Panc1 (cell line): ENCODE measurements around the gene ZBTB48.

Experiments used
- POLR2AphosphoS5 ChIP-seq: IDR thresholded peaks from 2 replicates; pipeline ENCODE4 v1.6.1; 2012; ENCODE audit warnings: mild to moderate bottlenecking, low read depth, low read length, moderate library complexity
- SIN3A ChIP-seq: IDR thresholded peaks from 2 replicates; pipeline ENCODE4 v1.6.1; 2012; ENCODE audit warnings: low read depth, mild to moderate bottlenecking, low read length, moderate library complexity, borderline replicate concordance; ENCODE audit not compliant: insufficient read depth
- TF ChIP-seq, protein P1 (sequence below): fragments of 450-650 bp; IDR thresholded peaks from 2 replicates; pipeline ENCODE4 v1.5.1; 2017; ENCODE audit warnings: mild to moderate bottlenecking
- TF ChIP-seq, protein P2 (sequence below), 2 experiments: IDR thresholded peaks; 2 replicates each; pipeline ENCODE4 v1.6.1; 2011 to 2012; ENCODE audit warnings: low read depth in 2 of 2, control low read depth in 1 of 2, low read length in 1 of 2, mild to moderate bottlenecking in 1 of 2, moderate library complexity in 1 of 2; ENCODE audit not compliant: insufficient read depth in 1 of 2

DNA sequence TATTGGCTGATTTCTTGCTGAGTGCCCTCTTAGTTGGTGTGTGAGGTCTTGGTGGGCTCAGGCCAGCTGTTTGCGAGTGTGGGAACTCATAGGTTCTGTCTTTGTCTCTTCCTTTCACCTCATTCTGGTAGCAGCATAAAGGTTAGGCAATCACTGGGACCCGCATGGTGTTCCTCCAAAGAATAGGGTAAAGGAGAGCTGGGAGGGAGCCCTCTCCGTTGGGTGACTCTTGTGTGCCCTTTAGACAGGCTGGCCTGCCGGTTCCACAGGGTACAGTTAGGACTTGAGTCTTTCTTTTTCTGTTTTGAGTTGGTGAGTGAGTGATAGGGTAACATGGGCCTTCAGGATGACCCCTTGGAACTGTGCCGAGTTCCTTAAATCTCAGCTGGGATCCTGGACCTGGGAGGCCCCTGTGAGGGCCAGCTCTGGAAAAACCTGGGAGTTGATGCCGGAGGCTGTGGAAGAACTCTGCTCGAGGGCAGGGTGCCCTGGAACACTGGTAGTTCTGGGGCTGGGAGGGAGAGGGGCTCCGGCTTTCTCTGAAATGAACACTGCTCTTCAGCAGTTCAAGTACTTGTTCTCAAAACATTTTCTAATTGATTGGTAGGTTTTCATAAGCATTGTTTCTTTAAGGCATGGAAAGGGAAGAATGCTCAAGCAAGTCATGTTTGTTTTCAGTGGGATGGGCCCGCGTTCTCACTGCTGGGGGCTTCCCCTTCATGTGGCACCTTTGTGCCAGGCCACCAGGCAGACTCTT is 42.8 kb downstream of the ZBTB48 start:
- TF ChIP-seq, protein P1, sequence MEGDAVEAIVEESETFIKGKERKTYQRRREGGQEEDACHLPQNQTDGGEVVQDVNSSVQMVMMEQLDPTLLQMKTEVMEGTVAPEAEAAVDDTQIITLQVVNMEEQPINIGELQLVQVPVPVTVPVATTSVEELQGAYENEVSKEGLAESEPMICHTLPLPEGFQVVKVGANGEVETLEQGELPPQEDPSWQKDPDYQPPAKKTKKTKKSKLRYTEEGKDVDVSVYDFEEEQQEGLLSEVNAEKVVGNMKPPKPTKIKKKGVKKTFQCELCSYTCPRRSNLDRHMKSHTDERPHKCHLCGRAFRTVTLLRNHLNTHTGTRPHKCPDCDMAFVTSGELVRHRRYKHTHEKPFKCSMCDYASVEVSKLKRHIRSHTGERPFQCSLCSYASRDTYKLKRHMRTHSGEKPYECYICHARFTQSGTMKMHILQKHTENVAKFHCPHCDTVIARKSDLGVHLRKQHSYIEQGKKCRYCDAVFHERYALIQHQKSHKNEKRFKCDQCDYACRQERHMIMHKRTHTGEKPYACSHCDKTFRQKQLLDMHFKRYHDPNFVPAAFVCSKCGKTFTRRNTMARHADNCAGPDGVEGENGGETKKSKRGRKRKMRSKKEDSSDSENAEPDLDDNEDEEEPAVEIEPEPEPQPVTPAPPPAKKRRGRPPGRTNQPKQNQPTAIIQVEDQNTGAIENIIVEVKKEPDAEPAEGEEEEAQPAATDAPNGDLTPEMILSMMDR = no peak
- TF ChIP-seq POLR2AphosphoS5 (no peak), SIN3A (no peak)
- TF ChIP-seq, protein P2, sequence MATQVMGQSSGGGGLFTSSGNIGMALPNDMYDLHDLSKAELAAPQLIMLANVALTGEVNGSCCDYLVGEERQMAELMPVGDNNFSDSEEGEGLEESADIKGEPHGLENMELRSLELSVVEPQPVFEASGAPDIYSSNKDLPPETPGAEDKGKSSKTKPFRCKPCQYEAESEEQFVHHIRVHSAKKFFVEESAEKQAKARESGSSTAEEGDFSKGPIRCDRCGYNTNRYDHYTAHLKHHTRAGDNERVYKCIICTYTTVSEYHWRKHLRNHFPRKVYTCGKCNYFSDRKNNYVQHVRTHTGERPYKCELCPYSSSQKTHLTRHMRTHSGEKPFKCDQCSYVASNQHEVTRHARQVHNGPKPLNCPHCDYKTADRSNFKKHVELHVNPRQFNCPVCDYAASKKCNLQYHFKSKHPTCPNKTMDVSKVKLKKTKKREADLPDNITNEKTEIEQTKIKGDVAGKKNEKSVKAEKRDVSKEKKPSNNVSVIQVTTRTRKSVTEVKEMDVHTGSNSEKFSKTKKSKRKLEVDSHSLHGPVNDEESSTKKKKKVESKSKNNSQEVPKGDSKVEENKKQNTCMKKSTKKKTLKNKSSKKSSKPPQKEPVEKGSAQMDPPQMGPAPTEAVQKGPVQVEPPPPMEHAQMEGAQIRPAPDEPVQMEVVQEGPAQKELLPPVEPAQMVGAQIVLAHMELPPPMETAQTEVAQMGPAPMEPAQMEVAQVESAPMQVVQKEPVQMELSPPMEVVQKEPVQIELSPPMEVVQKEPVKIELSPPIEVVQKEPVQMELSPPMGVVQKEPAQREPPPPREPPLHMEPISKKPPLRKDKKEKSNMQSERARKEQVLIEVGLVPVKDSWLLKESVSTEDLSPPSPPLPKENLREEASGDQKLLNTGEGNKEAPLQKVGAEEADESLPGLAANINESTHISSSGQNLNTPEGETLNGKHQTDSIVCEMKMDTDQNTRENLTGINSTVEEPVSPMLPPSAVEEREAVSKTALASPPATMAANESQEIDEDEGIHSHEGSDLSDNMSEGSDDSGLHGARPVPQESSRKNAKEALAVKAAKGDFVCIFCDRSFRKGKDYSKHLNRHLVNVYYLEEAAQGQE (IDR thresholded peaks at IDR 0.05; ENCODE audit: insufficient read depth in 1 of 2, low read depth in 2 of 2, low read length in 1 of 2) = no peak
